GM12878 (cell line): Measurements from ENCODE around the gene SSU72. TPM values are rescaled to one million over a fixed set of nuclear protein-coding genes. Genes with fewer than 3 reads are reported as not detected.

Experiments used
- ATAC-seq: fragments of 200-7000 bp; cut with Tn5 transposase; 3 replicates; pipeline ENCODE4 v1.9.1; 2020; ENCODE audit warnings: mild to moderate bottlenecking, moderate library complexity
- BruUV-seq: library from RNA; stranded (reverse); fragments of 400-500 nt; replicated peaks from 2 replicates; lab custom pipeline; 2021; lab: Mats Ljungman, UMichigan
- CTCF ChIA-PET: fragments of 300-600 bp; sonication (Branson Sonifier 250); formaldehyde crosslinking; extraction: SDS; loops from one replicate; lab custom pipeline; 2021; ENCODE audit warnings: inconsistent platforms; lab: Yijun Ruan, JAX
- POLR2A ChIA-PET: fragments of 350-600 bp; formaldehyde crosslinking; extraction: SDS; loops from one replicate; lab custom pipeline; 2021; ENCODE audit warnings: inconsistent platforms; lab: Charles Lee
- RAD21 ChIA-PET: fragments of 300-600 bp; sonication (Branson Sonifier 250); formaldehyde crosslinking; loops from one replicate; lab custom pipeline; 2023; ENCODE audit warnings: antibody characterized with exemption; ENCODE audit not compliant: unreplicated experiment; lab: Charles Lee
- SMC1A ChIA-PET: fragments of 300-600 bp; sonication (Branson Sonifier 250); formaldehyde crosslinking; loops from one replicate; lab custom pipeline; 2023; ENCODE audit not compliant: unreplicated experiment, uncharacterized antibody; lab: Charles Lee
- DNase-seq: peaks from one replicate; pipeline ENCODE4 v3.0.0-alpha.2; 2011; ENCODE audit warnings: low read depth, low spot score
- FAIRE-seq: peaks from 3 replicates; lab custom pipeline; 2011; peaks lifted over from hg19 to GRCh38; lab: Jason Lieb, UNC
- H2AFZ ChIP-seq: 2 replicates; pipeline ENCODE4 v1.6.0; 2011; ENCODE audit warnings: low read depth, low read length, control low read depth; ENCODE audit not compliant: control insufficient read depth
- H3K27ac ChIP-seq: 2 replicates; pipeline ENCODE4 v1.5.1; 2011; ENCODE audit warnings: control low read depth; ENCODE audit not compliant: control insufficient read depth, insufficient read depth
- H3K27me3 ChIP-seq, 2 experiments: replicated peaks in 1 of 2; 2 replicates each; pipeline versions ENCODE4 v1.6.0 to v1.6.1; 2011; ENCODE audit warnings: low read length in 1 of 2; ENCODE audit not compliant: control insufficient read depth in 2 of 2, insufficient read depth in 2 of 2
- H3K36me3 ChIP-seq, 2 experiments: 2 replicates each; pipeline ENCODE4 v1.5.1; 2011; ENCODE audit warnings: low read length in 1 of 2; ENCODE audit not compliant: control insufficient read depth in 2 of 2, insufficient read depth in 2 of 2
- H3K4me1 ChIP-seq: 2 replicates; pipeline ENCODE4 v1.6.1; 2011; ENCODE audit warnings: mild to moderate bottlenecking, low read length, moderate library complexity, mixed read lengths; ENCODE audit not compliant: control insufficient read depth, insufficient read depth
- H3K4me2 ChIP-seq: 2 replicates; pipeline ENCODE4 v1.6.0; 2011; ENCODE audit warnings: control low read depth; ENCODE audit not compliant: control insufficient read depth, insufficient read depth
- H3K4me3 ChIP-seq: fragments of 200-600 bp; sonication (generic); 2 replicates; pipeline ENCODE4 v1.5.1; 2016
- H3K79me2 ChIP-seq: 2 replicates; pipeline ENCODE4 v1.6.0; 2011; ENCODE audit warnings: low read length; ENCODE audit not compliant: control insufficient read depth, insufficient read depth
- H3K9ac ChIP-seq: 2 replicates; pipeline ENCODE4 v1.8.0; 2011; ENCODE audit warnings: low read length, control low read depth, mixed read lengths; ENCODE audit not compliant: control insufficient read depth, insufficient read depth
- H3K9me3 ChIP-seq: replicated peaks from 3 replicates; pipeline ENCODE4 v1.5.1; 2011; ENCODE audit warnings: mild to moderate bottlenecking, low read length; ENCODE audit not compliant: control insufficient read depth, insufficient read depth
- H4K20me1 ChIP-seq: 2 replicates; pipeline ENCODE4 v1.6.0; 2011; ENCODE audit not compliant: control insufficient read depth, insufficient read depth
- BRCA1 ChIP-seq: IDR thresholded peaks from 2 replicates; pipeline ENCODE4 v1.6.1; 2011; ENCODE audit warnings: low read depth, low read length, improper control_type of control experiment
- CEBPB ChIP-seq, 2 experiments: fragments of 150-350 bp in 1 of 2; IDR thresholded peaks; 2 replicates each; pipeline ENCODE4 v1.6.1; 2012 to 2014; ENCODE audit warnings: low read depth in 2 of 2, low read length in 2 of 2, borderline replicate concordance in 1 of 2, inconsistent platforms in 1 of 2
- CHD1 ChIP-seq: IDR thresholded peaks from 2 replicates; pipeline ENCODE4 v1.6.1; 2012; ENCODE audit warnings: low read depth, low read length, improper control_type of control experiment
- CHD2 ChIP-seq: IDR thresholded peaks from 2 replicates; pipeline ENCODE4 v1.6.1; 2011; ENCODE audit warnings: low read depth, low read length, improper control_type of control experiment, borderline replicate concordance
- DPF2 ChIP-seq: fragments of 450-650 bp; IDR thresholded peaks from 2 replicates; pipeline ENCODE4 v1.6.1; 2017; ENCODE audit warnings: mild to moderate bottlenecking
- EP300 ChIP-seq, 2 experiments: fragments of 150-350 bp in 1 of 2; IDR thresholded peaks; 2 replicates each; pipeline ENCODE4 v1.6.1; 2011 to 2012; ENCODE audit warnings: low read depth in 2 of 2, low read length in 2 of 2, borderline replicate concordance in 1 of 2, improper control_type of control experiment in 1 of 2, inconsistent platforms in 1 of 2; ENCODE audit not compliant: control insufficient read depth in 1 of 2
- FOXM1 ChIP-seq: IDR thresholded peaks from 2 replicates; pipeline ENCODE4 v1.6.1; 2012; ENCODE audit warnings: low read depth, mild to moderate bottlenecking, inconsistent platforms, low read length, moderate library complexity
- GABPA ChIP-seq: IDR thresholded peaks from 2 replicates; pipeline ENCODE4 v1.6.1; 2014; ENCODE audit warnings: antibody characterized with exemption, low read depth, mild to moderate bottlenecking, inconsistent platforms
- HDAC2 ChIP-seq: fragments of 200-600 bp; sonication (generic); IDR thresholded peaks from 2 replicates; pipeline ENCODE4 v1.6.1; 2017
- HSF1 ChIP-seq: fragments of 150-350 bp; IDR thresholded peaks from 2 replicates; pipeline ENCODE4 v1.6.1; 2014; ENCODE audit warnings: mild to moderate bottlenecking, low read depth, low read length
- JUNB ChIP-seq: IDR thresholded peaks from 2 replicates; pipeline ENCODE4 v1.6.1; 2016; ENCODE audit warnings: antibody characterized with exemption, mild to moderate bottlenecking
- POU2F2 ChIP-seq: IDR thresholded peaks from 3 replicates; pipeline ENCODE4 v1.6.1; 2011; ENCODE audit warnings: low read depth, mild to moderate bottlenecking, low read length, borderline replicate concordance
- RCOR1 ChIP-seq: conservative IDR thresholded peaks from 2 replicates; pipeline ENCODE4 v1.6.1; 2012; ENCODE audit warnings: low read depth, low read length, improper control_type of control experiment
- RFX5 ChIP-seq: IDR thresholded peaks from 2 replicates; pipeline ENCODE4 v1.6.1; 2011; ENCODE audit warnings: low read depth, low read length, improper control_type of control experiment
- RUNX3 ChIP-seq: IDR thresholded peaks from 2 replicates; pipeline ENCODE4 v1.6.1; 2012; ENCODE audit warnings: low read length, inconsistent platforms
- SREBF1 ChIP-seq: IDR thresholded peaks from 2 replicates; pipeline ENCODE4 v1.6.1; 2012; ENCODE audit warnings: mild to moderate bottlenecking, low read length
- TAF1 ChIP-seq: IDR thresholded peaks from 2 replicates; pipeline ENCODE4 v1.6.1; 2011; ENCODE audit warnings: mild to moderate bottlenecking, low read depth, low read length, borderline replicate concordance
- TCF12 ChIP-seq: IDR thresholded peaks from 2 replicates; pipeline ENCODE4 v1.6.1; 2011; ENCODE audit warnings: low read depth, mild to moderate bottlenecking, low read length
- ZZZ3 ChIP-seq: IDR thresholded peaks from 2 replicates; pipeline ENCODE4 v1.6.1; 2011; ENCODE audit warnings: low read depth; ENCODE audit not compliant: control insufficient read depth, insufficient read length
- WGBS: methylation state at CpG from one replicate; pipeline ENCODE4 v1.1.6; 2016; ENCODE audit warnings: low lambda C conversion rate; ENCODE audit not compliant: insufficient replicate concordance, insufficient coverage; ENCODE audit errors: missing lambda C conversion rate; 5-methylcytosine and 5-hydroxymethylcytosine counted together
- in situ Hi-C: fragments of 300-500 bp; cut with MboI; formaldehyde crosslinking; loops from 9 replicates; pipeline ENCODE4 v1.14.3; 2018; ENCODE audit warnings: mixed read lengths
- intact Hi-C: fragments of 100-400 bp; cut with micrococcal nuclease; formaldehyde crosslinking; loops from one replicate; pipeline ENCODE4 v1.14.2; 2022; ENCODE audit not compliant: unreplicated experiment
- polyA plus RNA-seq, 11 experiments: library from polyadenylated mRNA; depleted of rRNA in 4 of 11; unstranded in 6 of 11; stranded (reverse) in 5 of 11; fragments of >200 nt; fragmentation: Nextera tagmentation in 4 of 11; fragmentation: Illumina TruSeq in 1 of 11; extraction: Ambion mirVana in 4 of 11; extraction: Trizol in 1 of 11; gene quantifications; 1 replicate in 1 of 11; 2 replicates in 10 of 11; pipeline versions ENCODE4 v1.2.1 to v1.2.3, GENCODE V29; 2011 to 2016; ENCODE audit warnings: inconsistent platforms in 2 of 11, missing spikeins in 2 of 11, low read depth in 1 of 11
- total RNA-seq, 4 experiments: library from RNA; depleted of rRNA in 3 of 4; stranded (reverse); fragments of >200 nt in 3 of 4; fragmentation: Illumina TruSeq in 1 of 4; extraction: Trizol in 1 of 4; gene quantifications; 2 replicates each; pipeline versions ENCODE4 v1.2.1 to v1.2.3, GENCODE V29; 2013 to 2021
- TF ChIP-seq, protein P1 (sequence below): IDR thresholded peaks from 2 replicates; pipeline ENCODE4 v1.6.1; 2011; ENCODE audit warnings: borderline replicate concordance, low read depth, mild to moderate bottlenecking, moderate library complexity, low read length; ENCODE audit not compliant: insufficient read depth, poor library complexity, severe bottlenecking

SSU72 gene
- total and polyA plus RNA-seq, 10 of the 15 experiments (the other 5 are each of a cell fraction or from before 2014, with no cell fraction given) = 28.6 to 172 (median 67.7) TPM

- no peaks in the 10 kb centered on the region for H3K9me3 ChIP-seq
- H3K79me2 ChIP-seq = no peaks in the 10 kb centered on the region
- TF ChIP-seq GABPA (no peak), POU2F2 (no peak), SREBF1 (no peak), RUNX3 (no peak), FOXM1 (no peak), RCOR1 (no peak), CHD2 (no peak), TAF1 (no peak), CEBPB (IDR thresholded peaks at IDR 0.05; ENCODE audit: borderline replicate concordance in 1 of 2, low read depth in 2 of 2, low read length in 2 of 2) (no peak), DPF2 (no peak), BRCA1 (no peak), EP300 (IDR thresholded peaks at IDR 0.05; ENCODE audit: borderline replicate concordance in 1 of 2, control insufficient read depth in 1 of 2, low read depth in 2 of 2, low read length in 2 of 2) (no peak), HSF1 (no peak), RFX5 (no peak), CHD1 (no peak), TCF12 (no peak), JUNB (no peak), ZZZ3 (no peak), HDAC2 (no peak)
- TF ChIP-seq, protein P1, sequence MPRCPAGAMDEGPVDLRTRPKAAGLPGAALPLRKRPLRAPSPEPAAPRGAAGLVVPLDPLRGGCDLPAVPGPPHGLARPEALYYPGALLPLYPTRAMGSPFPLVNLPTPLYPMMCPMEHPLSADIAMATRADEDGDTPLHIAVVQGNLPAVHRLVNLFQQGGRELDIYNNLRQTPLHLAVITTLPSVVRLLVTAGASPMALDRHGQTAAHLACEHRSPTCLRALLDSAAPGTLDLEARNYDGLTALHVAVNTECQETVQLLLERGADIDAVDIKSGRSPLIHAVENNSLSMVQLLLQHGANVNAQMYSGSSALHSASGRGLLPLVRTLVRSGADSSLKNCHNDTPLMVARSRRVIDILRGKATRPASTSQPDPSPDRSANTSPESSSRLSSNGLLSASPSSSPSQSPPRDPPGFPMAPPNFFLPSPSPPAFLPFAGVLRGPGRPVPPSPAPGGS = no peak
- 74% methylated on average over 5 of the region's 13 CpGs for WGBS
- ATAC-seq = no peak
- H4K20me1 ChIP-seq = no peaks in the 10 kb centered on the region
- SMC1A ChIA-PET = no interaction called here
- no TSS peak for BruUV-seq
- H2AFZ ChIP-seq = no peak overlapping the region
- H3K4me1 ChIP-seq = peaks cover 29% of the 10 kb centered on the region
- H3K36me3 ChIP-seq = no peaks in the 10 kb centered on the region
- CTCF ChIA-PET = no interaction called here
- no peak for DNase-seq
- no peak overlapping the region for H3K4me3 ChIP-seq
- RAD21 ChIA-PET = no interaction called here
- in situ Hi-C loops (no loop called here), intact Hi-C loops (no loop called here)
- no peak overlapping the region for H3K9ac ChIP-seq
- no peak overlapping the region for H3K4me2 ChIP-seq
- POLR2A ChIA-PET = no interaction called here
- H3K27me3 ChIP-seq = no peaks in the 10 kb centered on the region
- H3K27ac ChIP-seq = no peak overlapping the region
- no peak for FAIRE-seq
These were observed 31.6 kb upstream of the SSU72 start for GRCh38 chr1:1606232-1606631.
